OCI-LY3 (cell line): ENCODE data around the gene HDGF.

Experiments used
- H2AFZ ChIP-seq: fragments of 200-600, 300-600 bp; shearing (Covaris generic); 2 replicates; pipeline ENCODE4 v1.6.0; 2014; ENCODE audit warnings: antibody characterized with exemption, low read depth, low read length
- H3K27ac ChIP-seq: fragments of 200-600, 300-600 bp; sonication (generic); 2 replicates; pipeline ENCODE4 v1.5.1; 2014; ENCODE audit warnings: mild to moderate bottlenecking, low read length, moderate library complexity, mixed read lengths
- H3K27me3 ChIP-seq: fragments of 200-600, 300-600 bp; sonication (generic); 2 replicates; pipeline ENCODE4 v1.6.1; 2014; ENCODE audit warnings: low read depth, low read length, mixed read lengths
- H3K36me3 ChIP-seq: fragments of 200-600, 300-600 bp; sonication (generic); replicated peaks from 2 replicates; pipeline ENCODE3; 2014; ENCODE audit warnings: low read depth, low read length, mixed read lengths
- H3K4me1 ChIP-seq: fragments of 300-600, 200-600 bp; sonication (generic); 2 replicates; pipeline ENCODE4 v1.6.1; 2014; ENCODE audit warnings: low read length, mixed read lengths
- H3K4me2 ChIP-seq: fragments of 200-600, 300-600 bp; sonication (generic); 2 replicates; pipeline ENCODE4 v1.6.1; 2014; ENCODE audit warnings: low read length, mixed read lengths
- H3K4me3 ChIP-seq: fragments of 300-600, 200-600 bp; sonication (generic); 2 replicates; pipeline ENCODE4 v1.5.1; 2014; ENCODE audit warnings: antibody characterized with exemption, mild to moderate bottlenecking, low read length, moderate library complexity
- H3K79me2 ChIP-seq: fragments of 300-600, 200-600 bp; shearing (Covaris generic); 2 replicates; pipeline ENCODE4 v1.6.1; 2014; ENCODE audit warnings: mild to moderate bottlenecking, low read length, mixed read lengths
- H3K9ac ChIP-seq: fragments of 300-600, 200-600 bp; shearing (Covaris generic); 2 replicates; pipeline ENCODE4 v1.6.0; 2014; ENCODE audit warnings: mild to moderate bottlenecking, low read length, moderate library complexity
- H3K9me3 ChIP-seq: fragments of 200-600, 300-600 bp; shearing (Covaris generic); 2 replicates; pipeline ENCODE4 v1.6.1; 2014; ENCODE audit warnings: low read length, mixed read lengths; ENCODE audit not compliant: insufficient read depth
- H4K20me1 ChIP-seq: fragments of 200-600, 300-600 bp; sonication (generic); 2 replicates; pipeline ENCODE4 v1.6.1; 2016; ENCODE audit warnings: low read length, mixed read lengths; ENCODE audit not compliant: insufficient read depth
- CTCF ChIP-seq: fragments of 200-600, 300-600 bp; sonication (generic); IDR thresholded peaks from 2 replicates; pipeline ENCODE4 v1.5.1; 2014; ENCODE audit warnings: antibody characterized with exemption, low read length, low read depth
- EZH2phosphoT487 ChIP-seq: fragments of 200-600 bp; shearing (Covaris generic); IDR thresholded peaks from 2 replicates; pipeline ENCODE4 v1.6.1; 2018; ENCODE audit warnings: antibody characterized with exemption, mixed run types, low read depth

HDGF gene

GRCh38 chr1:156750711-156751450 is 594 bp downstream of the HDGF start:
- Histone ChIP-seq H2AFZ (no peak overlapping the region), H3K79me2 (peaks cover 73% of the 10 kb centered on the region), H3K27ac (peak overlapping the region; percentile 86), H3K4me1 (peaks cover 45% of the 10 kb centered on the region), H3K9me3 (no peaks in the 10 kb centered on the region), H3K4me3 (peak overlapping the region; percentile 89), H4K20me1 (peaks cover 24% of the 10 kb centered on the region), H3K4me2 (peak overlapping the region; percentile 97), H3K27me3 (no peaks in the 10 kb centered on the region), H3K36me3 (peaks cover 24% of the 10 kb centered on the region), H3K9ac (peak overlapping the region; percentile 100)
- TF ChIP-seq EZH2phosphoT487 (no peak), CTCF (no peak)

GRCh38 chr1:156750191-156750672 is 1.2 kb downstream of the HDGF start:
- Histone ChIP-seq H3K79me2 (peaks cover 80% of the 10 kb centered on the region), H3K27ac (peak overlapping the region; percentile 86), H3K4me1 (peaks cover 45% of the 10 kb centered on the region), H4K20me1 (peaks cover 30% of the 10 kb centered on the region), H2AFZ (no peak overlapping the region), H3K27me3 (no peaks in the 10 kb centered on the region), H3K4me3 (peak overlapping the region; percentile 89), H3K4me2 (peak overlapping the region; percentile 97), H3K36me3 (peaks cover 30% of the 10 kb centered on the region), H3K9me3 (no peaks in the 10 kb centered on the region), H3K9ac (peak overlapping the region; percentile 100)
- TF ChIP-seq CTCF, result no peak
- no peak for TF ChIP-seq EZH2phosphoT487

- TF ChIP-seq EZH2phosphoT487 (no peak), CTCF (no peak)
- H3K27ac ChIP-seq, result peak overlapping the region; percentile 86
- peak overlapping the region; percentile 97 for H3K4me2 ChIP-seq
- H3K79me2 ChIP-seq, result peaks cover 87% of the 10 kb centered on the region
- peak overlapping the region; percentile 100 for H3K9ac ChIP-seq
- H3K4me3 ChIP-seq, result peak overlapping the region; percentile 89
- H2AFZ ChIP-seq, result no peak overlapping the region
- peaks cover 37% of the 10 kb centered on the region for H3K36me3 ChIP-seq
- H3K27me3 ChIP-seq, result no peaks in the 10 kb centered on the region
- H4K20me1 ChIP-seq, result peaks cover 30% of the 10 kb centered on the region
- H3K4me1 ChIP-seq, result peaks cover 45% of the 10 kb centered on the region
- H3K9me3 ChIP-seq, result no peaks in the 10 kb centered on the region
These were observed 1.9 kb downstream of the HDGF start for GRCh38 chr1:156749419-156750118.
